Kidney (tissue), 14 donors: ENCODE results near the gene AP3M1. TPM values are rescaled to one million over a fixed set of nuclear protein-coding genes. Genes with fewer than 3 reads are reported as not detected.

Experiments used
- DNase-seq, 5 donors: peaks; one replicate each; pipeline ENCODE4 v3.0.0-alpha.2; 2013 to 2020
- FAIRE-seq: peaks from 2 replicates; lab custom pipeline; 2012; peaks lifted over from hg19 to GRCh38; lab: Jason Lieb, UNC
- H3K27ac ChIP-seq, 2 donors: one replicate each; pipeline ENCODE4 v1.7.0; 2013; ENCODE audit warnings: low read depth in 2 of 2, low read length in 2 of 2, inconsistent platforms in 1 of 2
- H3K27me3 ChIP-seq: one replicate; pipeline ENCODE4 v1.7.1; 2013; ENCODE audit warnings: low read length, inconsistent platforms; ENCODE audit not compliant: control insufficient read depth, insufficient read depth
- H3K36me3 ChIP-seq, 3 donors: one replicate each; pipeline versions ENCODE4 v1.7.0 to v1.7.1; 2013; ENCODE audit warnings: low read length in 3 of 3, control low read depth in 1 of 3, inconsistent platforms in 1 of 3; ENCODE audit not compliant: insufficient read depth in 3 of 3, control insufficient read depth in 2 of 3
- H3K4me1 ChIP-seq, 3 donors: one replicate each; pipeline versions ENCODE4 v1.7.0 to v1.7.1; 2013; ENCODE audit warnings: low read length in 3 of 3, inconsistent platforms in 1 of 3, low read depth in 1 of 3; ENCODE audit not compliant: control insufficient read depth in 2 of 3, insufficient read depth in 2 of 3
- H3K4me3 ChIP-seq, 3 donors: one replicate each; pipeline versions ENCODE4 v1.7.0 to v1.8.1; 2013; ENCODE audit warnings: low read length in 3 of 3, control low read depth in 1 of 3, inconsistent platforms in 1 of 3
- H3K9ac ChIP-seq, 3 donors: one replicate each; pipeline versions ENCODE4 v1.7.0 to v1.7.1; 2013; ENCODE audit warnings: low read length in 3 of 3, control low read depth in 1 of 3, inconsistent platforms in 1 of 3
- H3K9me3 ChIP-seq, 3 donors: one replicate each; pipeline versions ENCODE4 v1.7.0 to v1.7.1; 2013; ENCODE audit warnings: low read length in 3 of 3, control low read depth in 1 of 3, inconsistent platforms in 1 of 3; ENCODE audit not compliant: control insufficient read depth in 2 of 3, insufficient read depth in 1 of 3
- CTCF ChIP-seq: IDR thresholded peaks from 3 replicates; pipeline ENCODE4 v1.5.1; 2012; ENCODE audit warnings: mild to moderate bottlenecking, moderate library complexity, borderline replicate concordance; ENCODE audit not compliant: insufficient read depth; ENCODE audit errors: extremely low read depth
- intact Hi-C: fragments of 100-400 bp; cut with DNase I; formaldehyde crosslinking; loops from one replicate; pipeline ENCODE4 v1.11.1; 2022
- polyA plus RNA-seq: library from polyadenylated mRNA; stranded (reverse); fragments of 350-450 nt; fragmentation: Illumina TruSeq; extraction: RNeasy Lipid Tissue Mini Kit (QIAGEN cat#74804); gene quantifications from one replicate; pipeline ENCODE4 v1.2.3, GENCODE V29; 2014; ENCODE audit warnings: low read depth, low replicate concordance; ENCODE audit not compliant: insufficient read depth
- total RNA-seq: library from RNA; stranded (reverse); fragmentation: NEBNext Ultra II Directional; extraction: Animal tissue kit (Norgen Biotek cat#: 25700); gene quantifications from one replicate; pipeline ENCODE4 v1.2.1, GENCODE V29; 2021
- donor health status: control.
- donor health status: control.
- donor health status: control.
- donor health status: control.
- donor health status: control.
- donor health status: DM: yes; HTN: yes; CAD: no.
- donor health status: Normal renal cell carcinoma (clear cell type).

Gene AP3M1
- total and polyA plus RNA-seq, 2 donors from 2014 or later: 14.6 to 30.1 TPM

- no peak for FAIRE-seq
- no peaks in the 10 kb centered on the region for H3K4me1 ChIP-seq
- peaks cover 9 to 44% (median 26%) of the 10 kb centered on the region in 3 donors for H3K36me3 ChIP-seq
- H3K27ac ChIP-seq: no peak overlapping the region
- TF ChIP-seq CTCF: no peak
- no peaks in the 10 kb centered on the region for H3K27me3 ChIP-seq
- H3K9me3 ChIP-seq: no peaks in the 10 kb centered on the region
- intact Hi-C loops: no loop called here
- H3K4me3 ChIP-seq: no peak overlapping the region
- no peak overlapping the region for H3K9ac ChIP-seq
- DNase-seq: no peak
These were observed 52.9 kb downstream of the AP3M1 start for GRCh38 chr10:74097776-74098175.

- Histone ChIP-seq H3K4me1 (no peaks in the 10 kb centered on the region), H3K27ac (no peak overlapping the region), H3K9me3 (no peaks in the 10 kb centered on the region), H3K27me3 (no peaks in the 10 kb centered on the region), H3K9ac (no peak overlapping the region), H3K4me3 (no peak overlapping the region), H3K36me3 (peaks cover 11 to 44% (median 26%) of the 10 kb centered on the region in 3 donors)
- no peak for TF ChIP-seq CTCF
- intact Hi-C loops: no loop called here
- DNase-seq (no peak), FAIRE-seq (no peak)
These were observed 53.9 kb downstream of the AP3M1 start for GRCh38 chr10:74096777-74097176.

GRCh38 chr10:74094231-74094630 is 56.4 kb downstream of the AP3M1 start:
- no peak overlapping the region for H3K4me3 ChIP-seq
- no peaks in the 10 kb centered on the region for H3K9me3 ChIP-seq
- H3K27me3 ChIP-seq: no peaks in the 10 kb centered on the region
- no peaks in the 10 kb centered on the region for H3K4me1 ChIP-seq
- DNase-seq (no peak), FAIRE-seq (no peak)
- TF ChIP-seq CTCF: no peak
- intact Hi-C loops: no loop called here
- no peak overlapping the region for H3K9ac ChIP-seq
- H3K27ac ChIP-seq: no peak overlapping the region
- peaks cover 10 to 50% (median 24%) of the 10 kb centered on the region in 3 donors for H3K36me3 ChIP-seq
